Skeletal muscle tissue (tissue), 4 donors: ENCODE results near the gene ENPP6. TPM values are rescaled to one million over a fixed set of nuclear protein-coding genes. Genes with fewer than 3 reads are reported as not detected.

Experiments used
- H3K27ac ChIP-seq: one replicate; pipeline ENCODE4 v1.7.0; 2013; ENCODE audit warnings: mild to moderate bottlenecking, low read depth, low read length, inconsistent platforms
- H3K27me3 ChIP-seq, 3 donors: one replicate each; pipeline ENCODE4 v1.7.0; 2013; ENCODE audit warnings: low read length in 3 of 3; ENCODE audit not compliant: control insufficient read depth in 3 of 3, insufficient read depth in 3 of 3
- H3K36me3 ChIP-seq, 3 donors: one replicate each; pipeline ENCODE4 v1.7.0; 2013; ENCODE audit warnings: low read length in 3 of 3; ENCODE audit not compliant: control insufficient read depth in 3 of 3, insufficient read depth in 3 of 3
- H3K4me1 ChIP-seq, 3 donors: one replicate each; pipeline ENCODE4 v1.7.0; 2013; ENCODE audit warnings: low read length in 3 of 3, mild to moderate bottlenecking in 3 of 3; ENCODE audit not compliant: control insufficient read depth in 3 of 3, insufficient read depth in 3 of 3
- H3K4me3 ChIP-seq, 3 donors: one replicate each; pipeline ENCODE4 v1.7.0; 2013; ENCODE audit warnings: low read length in 3 of 3
- H3K9ac ChIP-seq, 3 donors: one replicate each; pipeline ENCODE4 v1.7.0; 2013; ENCODE audit warnings: low read length in 3 of 3, mild to moderate bottlenecking in 3 of 3, moderate library complexity in 2 of 3, low read depth in 1 of 3
- H3K9me3 ChIP-seq, 3 donors: one replicate each; pipeline ENCODE4 v1.7.0; 2013; ENCODE audit warnings: low read length in 3 of 3; ENCODE audit not compliant: control insufficient read depth in 3 of 3
- total RNA-seq: library from RNA; depleted of rRNA; stranded (reverse); fragments of >200 nt; gene quantifications from one replicate; pipeline ENCODE4 v1.2.3, GENCODE V29; 2014
- donor health status: Osteomylitis.

Gene ENPP6
- total RNA-seq, 1 donor from 2014 or later: 6.3 TPM

- H3K9me3 ChIP-seq: no peaks in the 10 kb centered on the region
- H3K27ac ChIP-seq: no peak overlapping the region
- no peak overlapping the region for H3K4me3 ChIP-seq
- no peaks in the 10 kb centered on the region for H3K27me3 ChIP-seq
- H3K4me1 ChIP-seq: no peaks in the 10 kb centered on the region
- no peaks in the 10 kb centered on the region for H3K36me3 ChIP-seq
- H3K9ac ChIP-seq: no peak overlapping the region
These were observed 38.4 kb upstream of the ENPP6 start for GRCh38 chr4:184255871-184256642.

DNA sequence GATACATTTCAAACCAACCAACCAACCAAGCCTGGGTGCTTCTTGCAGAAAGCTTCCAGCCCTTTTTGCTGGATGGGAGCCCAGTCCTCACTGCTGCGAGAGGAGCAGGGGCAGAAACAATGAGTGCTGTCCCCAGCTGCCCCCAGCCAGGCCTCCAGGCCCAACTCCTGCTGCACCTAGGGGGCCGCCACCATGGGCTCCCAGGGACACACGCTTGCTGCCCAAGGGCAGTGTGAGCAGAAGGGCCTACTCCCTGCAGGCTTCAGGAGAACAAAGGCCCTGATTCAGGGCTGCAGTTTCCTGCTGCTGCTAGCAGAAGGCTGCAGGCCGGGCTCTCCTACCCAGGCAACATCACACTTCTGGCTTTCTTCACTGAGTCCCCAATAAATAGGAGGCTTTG lies 37.7 kb upstream of the ENPP6 start:
- H3K27me3 ChIP-seq: no peaks in the 10 kb centered on the region
- H3K4me1 ChIP-seq: no peaks in the 10 kb centered on the region
- no peak overlapping the region for H3K4me3 ChIP-seq
- H3K36me3 ChIP-seq: no peaks in the 10 kb centered on the region
- no peak overlapping the region for H3K27ac ChIP-seq
- H3K9me3 ChIP-seq: no peaks in the 10 kb centered on the region
- H3K9ac ChIP-seq: no peak overlapping the region

GRCh38 chr4:184253072-184253420 lies 35.4 kb upstream of the ENPP6 start:
- no peaks in the 10 kb centered on the region for H3K9me3 ChIP-seq
- no peaks in the 10 kb centered on the region for H3K4me1 ChIP-seq
- no peaks in the 10 kb centered on the region for H3K27me3 ChIP-seq
- H3K9ac ChIP-seq: no peak overlapping the region
- H3K4me3 ChIP-seq: no peak overlapping the region
- H3K36me3 ChIP-seq: no peaks in the 10 kb centered on the region
- H3K27ac ChIP-seq: no peak overlapping the region

- Histone ChIP-seq H3K36me3 (no peaks in the 10 kb centered on the region), H3K27me3 (no peaks in the 10 kb centered on the region), H3K27ac (no peak overlapping the region), H3K9ac (no peak overlapping the region), H3K4me1 (no peaks in the 10 kb centered on the region), H3K4me3 (no peak overlapping the region), H3K9me3 (no peaks in the 10 kb centered on the region)
These were observed 34.7 kb upstream of the ENPP6 start for GRCh38 chr4:184252136-184253071.

DNA sequence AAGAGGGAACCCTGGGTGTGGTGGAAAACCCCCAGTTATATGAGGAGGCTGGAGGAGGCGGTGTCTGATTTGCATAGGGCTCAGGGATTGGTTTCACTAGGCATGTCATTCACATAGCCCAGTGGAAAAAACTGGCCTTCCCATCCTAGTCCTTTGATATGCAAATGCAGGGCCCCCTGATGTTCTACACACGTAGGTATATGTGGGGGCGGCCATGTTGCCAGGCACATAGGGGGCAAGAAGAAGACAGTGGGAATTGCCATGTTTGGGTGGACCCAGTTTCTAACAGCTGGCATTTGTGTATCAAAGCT lies 34.0 kb upstream of the ENPP6 start:
- no peak overlapping the region for H3K27ac ChIP-seq
- no peaks in the 10 kb centered on the region for H3K9me3 ChIP-seq
- H3K9ac ChIP-seq: no peak overlapping the region
- H3K27me3 ChIP-seq: no peaks in the 10 kb centered on the region
- H3K4me1 ChIP-seq: no peaks in the 10 kb centered on the region
- no peak overlapping the region for H3K4me3 ChIP-seq
- no peaks in the 10 kb centered on the region for H3K36me3 ChIP-seq

- no peaks in the 10 kb centered on the region for H3K9me3 ChIP-seq
- no peaks in the 10 kb centered on the region for H3K27me3 ChIP-seq
- H3K36me3 ChIP-seq: no peaks in the 10 kb centered on the region
- no peaks in the 10 kb centered on the region for H3K4me1 ChIP-seq
- H3K4me3 ChIP-seq: no peak overlapping the region
- H3K9ac ChIP-seq: no peak overlapping the region
- H3K27ac ChIP-seq: no peak overlapping the region
These were observed 33.4 kb upstream of the ENPP6 start for GRCh38 chr4:184250795-184251669.

- H3K27me3 ChIP-seq: no peaks in the 10 kb centered on the region
- H3K9me3 ChIP-seq: no peaks in the 10 kb centered on the region
- H3K4me3 ChIP-seq: no peak overlapping the region
- H3K36me3 ChIP-seq: no peaks in the 10 kb centered on the region
- no peak overlapping the region for H3K9ac ChIP-seq
- H3K4me1 ChIP-seq: no peaks in the 10 kb centered on the region
- H3K27ac ChIP-seq: no peak overlapping the region
These were observed 30.5 kb upstream of the ENPP6 start for GRCh38 chr4:184248216-184248615.

DNA sequence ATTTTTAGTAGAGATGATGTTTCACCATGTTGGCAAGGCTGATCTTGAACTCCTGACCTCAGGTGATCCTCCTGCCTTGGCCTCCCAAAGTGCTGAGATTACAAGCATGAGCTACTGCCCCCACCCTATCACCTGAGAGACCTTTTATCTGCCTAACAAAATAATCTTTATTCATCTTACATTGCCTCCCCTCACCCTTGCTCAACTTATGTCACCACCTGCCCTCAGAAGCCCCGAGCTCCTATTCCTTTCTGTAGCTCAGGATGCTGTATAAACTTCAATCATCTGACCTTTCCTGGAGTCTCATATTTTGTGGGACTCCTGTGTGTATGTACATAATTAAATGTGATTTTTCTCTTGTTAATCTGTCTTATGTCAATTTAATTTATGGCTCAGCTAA lies 29.7 kb upstream of the ENPP6 start:
- Histone ChIP-seq H3K27ac (no peak overlapping the region), H3K9me3 (no peaks in the 10 kb centered on the region), H3K9ac (no peak overlapping the region), H3K36me3 (no peaks in the 10 kb centered on the region), H3K4me3 (no peak overlapping the region), H3K4me1 (no peaks in the 10 kb centered on the region), H3K27me3 (no peaks in the 10 kb centered on the region)

- H3K9me3 ChIP-seq: no peaks in the 10 kb centered on the region
These were observed 28.8 kb upstream of the ENPP6 start for GRCh38 chr4:184246426-184246825.

More at GRCh38 chr4:184246426-184246825, 28.8 kb upstream of the ENPP6 start:
- Histone ChIP-seq H3K4me3 (no peak overlapping the region), H3K27me3 (no peaks in the 10 kb centered on the region), H3K4me1 (no peaks in the 10 kb centered on the region), H3K9ac (no peak overlapping the region), H3K36me3 (no peaks in the 10 kb centered on the region), H3K27ac (no peak overlapping the region)
